BLaER1 (cell line): ENCODE data around the gene RBM23.

Experiments used
- H3K27ac ChIP-seq: shearing (Covaris generic); formaldehyde crosslinking; 2 replicates; pipeline ENCODE4 v1.8.1; 2022
- H3K27me3 ChIP-seq: shearing (Covaris generic); formaldehyde crosslinking; 2 replicates; pipeline ENCODE4 v1.8.1; 2022
- H3K36me3 ChIP-seq: shearing (Covaris generic); formaldehyde crosslinking; 2 replicates; pipeline ENCODE4 v1.8.1; 2022
- H3K4me1 ChIP-seq: shearing (Covaris generic); formaldehyde crosslinking; 2 replicates; pipeline ENCODE4 v1.8.1; 2022
- H3K4me2 ChIP-seq: shearing (Covaris generic); formaldehyde crosslinking; 2 replicates; pipeline ENCODE4 v1.8.1; 2022
- H3K4me3 ChIP-seq: shearing (Covaris generic); formaldehyde crosslinking; 2 replicates; pipeline ENCODE4 v1.8.1; 2022
- H3K9ac ChIP-seq: shearing (Covaris generic); formaldehyde crosslinking; 2 replicates; pipeline ENCODE4 v1.8.1; 2022
- H3K9me3 ChIP-seq: shearing (Covaris generic); formaldehyde crosslinking; 2 replicates; pipeline ENCODE4 v1.8.1; 2022
- H4K20me1 ChIP-seq: shearing (Covaris generic); formaldehyde crosslinking; 2 replicates; pipeline ENCODE4 v1.8.1; 2022
- Cebpa-rat ChIP-seq: shearing (Covaris generic); IDR thresholded peaks from 2 replicates; pipeline ENCODE4 v1.8.1; 2022

The RBM23 gene

DNA sequence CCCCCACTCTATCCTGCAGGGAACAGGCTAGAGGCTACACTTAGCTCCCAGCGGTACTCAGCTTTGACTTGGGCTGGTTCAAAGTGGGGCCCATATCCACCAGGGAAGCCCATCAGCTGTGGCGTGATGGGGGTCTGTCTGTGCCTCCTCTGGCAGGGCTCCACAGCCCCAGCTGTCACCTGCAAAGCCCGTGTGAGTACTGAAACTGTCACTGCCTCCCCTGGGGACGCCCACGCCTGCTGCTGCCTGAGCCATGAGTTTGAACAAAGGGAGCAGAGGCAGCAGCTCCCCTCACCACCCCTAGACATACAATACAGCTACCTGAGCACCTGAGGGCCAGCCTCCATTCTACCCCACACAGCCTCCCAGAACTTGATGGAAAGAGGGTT is 31.0 kb downstream of the RBM23 start:
- Histone ChIP-seq H3K9ac (peak overlapping the region; percentile 56; the same call in 1 of the 2 replicates), H3K4me1 (peaks cover 76% of the 10 kb centered on the region), H3K27ac (peak overlapping the region; percentile 76), H3K9me3 (no peaks in the 10 kb centered on the region), H3K4me3 (peak overlapping the region; percentile 63), H4K20me1 (no peaks in the 10 kb centered on the region), H3K4me2 (peak overlapping the region; percentile 85), H3K27me3 (no peaks in the 10 kb centered on the region), H3K36me3 (no peaks in the 10 kb centered on the region)
- TF ChIP-seq Cebpa-rat: no peak

DNA sequence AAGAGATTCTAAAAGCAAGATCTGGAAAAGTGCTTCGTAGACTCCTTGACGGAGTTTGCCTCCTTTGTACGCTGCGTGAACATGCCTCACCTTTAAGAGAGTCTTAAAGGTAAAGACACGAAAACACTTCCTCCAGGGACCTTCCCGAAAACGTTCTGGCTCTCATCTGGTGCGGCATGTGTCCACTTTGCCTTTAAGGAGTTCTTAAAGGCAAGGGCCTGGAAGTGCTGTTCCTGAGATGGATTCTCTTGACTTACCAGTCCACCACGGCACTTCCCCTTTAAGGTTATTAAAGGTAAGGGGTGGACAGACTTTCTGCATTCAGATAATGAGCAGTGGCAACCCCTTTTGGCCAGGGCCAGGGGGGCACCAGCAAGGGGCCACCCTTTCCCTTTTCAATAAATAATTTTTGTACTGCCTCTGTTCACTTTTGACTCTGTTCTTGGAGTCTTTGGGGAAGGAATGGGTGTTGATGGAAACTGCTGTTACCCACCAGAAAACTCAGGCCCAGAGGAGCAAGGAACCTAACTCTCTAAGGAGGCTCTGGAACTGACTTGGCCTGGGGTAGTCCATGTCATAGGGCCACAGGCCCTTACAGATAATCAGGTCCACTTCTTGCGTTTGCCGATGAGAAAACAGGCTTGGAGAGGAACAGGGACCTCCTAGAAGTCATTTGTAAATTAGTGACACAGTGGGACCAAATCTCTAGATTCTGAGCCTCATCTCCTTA is 31.5 kb downstream of the RBM23 start:
- peaks cover 82% of the 10 kb centered on the region for H3K4me1 ChIP-seq
- peak overlapping the region; percentile 85 for H3K4me2 ChIP-seq
- H3K9me3 ChIP-seq: no peaks in the 10 kb centered on the region
- no peaks in the 10 kb centered on the region for H4K20me1 ChIP-seq
- no peak for TF ChIP-seq Cebpa-rat
- no peaks in the 10 kb centered on the region for H3K36me3 ChIP-seq
- H3K27me3 ChIP-seq: no peaks in the 10 kb centered on the region
- H3K4me3 ChIP-seq: peak overlapping the region; percentile 63
- peak overlapping the region; percentile 76 for H3K27ac ChIP-seq
- H3K9ac ChIP-seq: peak overlapping the region; percentile 56

DNA sequence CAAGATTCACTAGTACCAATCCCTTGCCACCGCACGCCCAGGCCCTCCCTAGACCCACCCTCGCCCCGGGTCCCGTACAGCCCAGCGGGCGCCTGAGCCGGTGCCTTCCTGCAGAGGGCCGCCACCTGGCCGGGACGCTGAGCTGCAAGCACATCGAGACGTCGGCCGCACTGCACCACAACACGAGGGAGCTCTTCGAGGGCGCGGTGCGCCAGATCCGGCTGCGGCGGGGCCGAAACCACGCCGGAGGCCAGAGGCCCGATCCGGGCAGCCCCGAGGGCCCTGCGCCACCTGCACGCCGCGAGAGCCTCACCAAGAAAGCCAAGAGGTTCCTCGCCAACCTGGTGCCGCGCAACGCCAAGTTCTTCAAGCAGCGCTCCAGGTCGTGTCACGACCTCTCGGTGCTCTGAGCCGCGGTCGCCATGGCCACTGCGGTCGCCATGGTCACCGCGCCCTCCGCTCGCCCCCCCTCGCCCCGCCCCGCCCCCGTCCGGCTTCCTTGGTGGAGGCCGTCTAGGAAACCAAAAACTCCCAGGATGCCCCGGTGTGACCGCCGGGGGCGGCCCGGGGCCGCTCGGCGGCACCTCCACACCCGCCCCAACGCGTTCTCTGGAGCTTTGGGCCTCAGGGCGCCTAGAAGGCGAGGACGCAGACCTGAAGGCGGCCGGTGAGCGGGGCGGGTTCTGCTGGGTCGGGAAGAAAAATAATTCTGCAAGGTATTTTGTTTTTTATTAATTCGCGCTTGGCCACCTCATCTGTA is 32.3 kb downstream of the RBM23 start:
- Histone ChIP-seq H3K27me3 (no peaks in the 10 kb centered on the region), H3K4me2 (peak overlapping the region; percentile 85), H3K27ac (peak overlapping the region; percentile 76), H3K9me3 (no peaks in the 10 kb centered on the region), H3K4me3 (peak overlapping the region; percentile 63), H3K4me1 (peaks cover 89% of the 10 kb centered on the region), H3K36me3 (no peaks in the 10 kb centered on the region), H4K20me1 (no peaks in the 10 kb centered on the region), H3K9ac (peak overlapping the region; percentile 56)
- no peak for TF ChIP-seq Cebpa-rat

DNA sequence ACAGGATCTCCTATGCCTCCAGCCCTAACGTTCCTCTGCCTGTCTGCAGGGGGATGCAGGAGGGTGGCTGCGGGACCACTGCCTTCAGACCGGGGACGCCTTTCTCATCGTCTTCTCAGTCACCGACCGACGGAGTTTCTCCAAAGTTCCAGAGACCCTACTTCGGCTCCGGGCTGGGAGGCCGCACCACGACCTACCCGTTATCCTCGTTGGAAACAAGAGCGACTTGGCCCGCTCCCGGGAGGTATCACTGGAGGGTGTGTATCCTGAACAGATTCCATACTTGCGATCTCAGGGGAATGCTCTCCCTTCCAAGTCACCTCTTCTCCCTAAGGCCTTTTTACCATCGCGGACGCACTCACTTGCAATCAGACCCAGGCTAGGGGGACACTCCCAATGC is 33.0 kb downstream of the RBM23 start:
- peak overlapping the region; percentile 85 for H3K4me2 ChIP-seq
- no peak for TF ChIP-seq Cebpa-rat

DNA sequence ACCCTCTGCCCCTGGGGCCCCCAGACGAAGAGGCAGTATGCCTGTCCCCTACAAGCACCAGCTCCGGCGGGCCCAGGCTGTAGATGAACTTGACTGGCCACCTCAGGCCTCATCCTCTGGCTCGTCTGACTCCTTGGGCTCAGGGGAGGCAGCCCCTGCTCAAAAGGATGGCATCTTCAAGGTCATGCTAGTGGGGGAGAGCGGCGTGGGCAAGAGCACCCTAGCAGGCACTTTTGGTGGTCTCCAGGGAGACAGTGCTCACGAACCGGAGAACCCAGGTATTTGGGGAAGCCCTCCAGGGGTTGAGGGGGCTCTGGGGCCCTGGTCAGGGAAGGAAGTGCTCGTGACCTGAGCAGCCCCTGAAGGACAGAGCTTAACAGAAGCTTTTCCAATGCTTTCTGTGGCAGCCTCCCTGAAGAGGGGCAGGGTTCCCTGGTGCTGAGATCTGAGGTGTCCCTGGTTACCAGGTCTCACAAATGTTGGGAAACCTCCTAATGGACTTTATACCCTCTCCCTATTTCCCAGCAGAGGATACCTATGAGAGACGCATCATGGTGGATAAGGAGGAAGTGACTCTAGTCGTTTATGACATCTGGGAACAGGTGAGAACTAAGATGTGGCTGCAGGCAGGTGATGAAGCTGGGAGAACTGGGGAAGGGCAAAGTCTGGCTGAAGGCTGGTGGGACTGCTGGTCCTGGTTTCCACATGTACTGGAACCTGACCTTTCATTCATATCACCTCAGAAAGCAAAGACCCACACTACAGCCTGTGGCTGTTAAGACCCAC is 34.0 kb downstream of the RBM23 start:
- peaks cover 8% of the 10 kb centered on the region; the same call in 1 of the 2 replicates for H3K36me3 ChIP-seq
- H3K4me2 ChIP-seq: peak overlapping the region; percentile 85
- no peak for TF ChIP-seq Cebpa-rat
- H3K27ac ChIP-seq: peak overlapping the region; percentile 43; the same call in 1 of the 2 replicates
- H3K9ac ChIP-seq: no peak overlapping the region
- H3K4me1 ChIP-seq: peaks cover 82% of the 10 kb centered on the region
- no peaks in the 10 kb centered on the region for H3K27me3 ChIP-seq
- H3K9me3 ChIP-seq: no peaks in the 10 kb centered on the region
- no peak overlapping the region for H3K4me3 ChIP-seq
- H4K20me1 ChIP-seq: no peaks in the 10 kb centered on the region

More for the DNA sequence above, 33.0 kb downstream of the RBM23 start:
- Histone ChIP-seq H3K4me3 (peak overlapping the region; percentile 63), H3K4me1 (peaks cover 89% of the 10 kb centered on the region), H4K20me1 (no peaks in the 10 kb centered on the region), H3K9ac (no peak overlapping the region), H3K27me3 (no peaks in the 10 kb centered on the region), H3K9me3 (no peaks in the 10 kb centered on the region), H3K36me3 (no peaks in the 10 kb centered on the region), H3K27ac (no peak overlapping the region)

DNA sequence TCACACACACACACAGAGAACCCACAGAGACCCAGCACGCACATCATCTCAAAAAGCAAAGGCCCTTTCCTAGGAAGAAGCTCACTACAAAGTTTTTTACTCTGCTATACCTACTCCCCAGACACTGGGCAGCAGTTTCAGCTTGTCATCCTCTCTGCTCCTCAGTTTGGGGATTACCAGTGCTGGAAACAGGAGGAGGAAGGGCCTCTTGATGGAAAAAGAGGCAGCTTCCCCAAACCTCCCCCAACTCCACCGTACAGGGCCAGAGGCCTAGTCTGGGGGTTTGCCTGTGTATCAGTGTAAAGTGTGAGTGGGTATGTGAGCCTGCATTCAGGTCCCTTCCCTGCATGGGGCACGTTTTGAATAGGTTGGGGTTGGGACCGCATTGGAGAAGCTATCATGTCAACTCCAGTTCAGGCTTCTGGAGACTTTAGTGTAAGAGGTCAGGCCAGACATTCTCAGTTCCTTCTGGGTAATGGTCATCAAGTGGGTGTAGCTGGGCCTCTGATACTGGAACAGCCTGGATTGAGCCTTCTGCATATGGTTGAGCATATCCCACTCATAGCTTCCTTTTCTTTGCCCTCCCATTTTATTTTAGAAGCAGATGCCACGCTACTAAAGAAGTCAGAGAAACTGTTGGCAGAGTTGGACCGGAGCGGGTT is 34.7 kb downstream of the RBM23 start:
- H3K9ac ChIP-seq: 0 out of 2 replicates have a peak overlapping the region, but pooled peaks have one; percentile 24
- no peak overlapping the region for H3K27ac ChIP-seq
- H3K9me3 ChIP-seq: no peaks in the 10 kb centered on the region
- H4K20me1 ChIP-seq: no peaks in the 10 kb centered on the region
- H3K4me2 ChIP-seq: peak overlapping the region; percentile 85
- H3K4me3 ChIP-seq: no peak overlapping the region
- H3K36me3 ChIP-seq: peaks cover 14% of the 10 kb centered on the region
- H3K4me1 ChIP-seq: peaks cover 75% of the 10 kb centered on the region
- no peaks in the 10 kb centered on the region for H3K27me3 ChIP-seq
- no peak for TF ChIP-seq Cebpa-rat

DNA sequence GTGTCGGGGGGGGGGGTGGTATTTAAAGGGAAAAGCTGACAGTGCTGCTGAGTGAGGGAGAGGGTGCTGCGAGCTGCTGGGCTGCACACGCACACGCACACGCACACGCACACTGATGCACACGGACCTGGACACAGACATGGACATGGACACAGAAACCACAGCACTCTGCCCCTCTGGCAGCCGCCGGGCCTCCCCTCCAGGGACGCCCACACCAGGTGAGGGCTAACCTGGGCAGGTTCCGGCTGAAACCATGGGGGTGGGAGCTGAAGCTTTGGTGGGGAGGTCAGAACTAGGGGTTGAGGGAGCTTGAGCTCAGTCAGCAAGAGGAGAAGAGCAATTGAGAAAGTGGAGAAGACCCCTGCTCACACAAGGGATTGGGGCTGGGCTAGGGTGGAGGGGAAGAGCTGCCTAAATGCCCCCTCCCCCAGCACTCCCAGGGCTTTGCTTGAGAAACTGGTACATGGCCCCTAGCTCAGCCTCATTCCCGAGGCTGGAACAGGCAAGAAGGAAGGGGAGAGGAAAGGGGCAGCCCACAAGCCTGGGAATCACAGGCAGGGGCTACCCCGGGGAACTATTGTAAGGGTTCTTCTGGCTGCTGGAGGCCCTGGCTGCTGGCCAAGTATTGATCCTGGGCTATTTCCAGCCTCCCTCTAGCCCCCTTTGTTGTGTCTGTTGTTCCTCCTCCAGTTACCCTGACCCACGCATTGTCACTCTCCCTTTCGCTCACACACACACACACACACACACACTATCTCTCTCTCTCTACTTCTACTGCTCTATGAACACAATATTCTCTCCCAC is 35.6 kb downstream of the RBM23 start, which contains the start of gene REM2:
Gene REM2, plus strand, starts transcription at position 50 of the 804 bp plus-strand sequence. Its CDS starts 66 bp downstream, at position 116.
- no peak for TF ChIP-seq Cebpa-rat
- H3K9me3 ChIP-seq: no peaks in the 10 kb centered on the region
- H3K4me1 ChIP-seq: peaks cover 67% of the 10 kb centered on the region
- H3K27ac ChIP-seq: no peak within 1 kb of the TSS
- H3K27me3 ChIP-seq: no peaks in the 10 kb centered on the region
- H3K9ac ChIP-seq: peak within 1 kb of the TSS; percentile 24; the same call in 1 of the 2 replicates
- H3K4me3 ChIP-seq: no peak within 1 kb of the TSS
- H3K36me3 ChIP-seq: peaks cover 22% of the 10 kb centered on the region
- H3K4me2 ChIP-seq: peak within 1 kb of the TSS; percentile 85
- H4K20me1 ChIP-seq: no peaks in the 10 kb centered on the region

DNA sequence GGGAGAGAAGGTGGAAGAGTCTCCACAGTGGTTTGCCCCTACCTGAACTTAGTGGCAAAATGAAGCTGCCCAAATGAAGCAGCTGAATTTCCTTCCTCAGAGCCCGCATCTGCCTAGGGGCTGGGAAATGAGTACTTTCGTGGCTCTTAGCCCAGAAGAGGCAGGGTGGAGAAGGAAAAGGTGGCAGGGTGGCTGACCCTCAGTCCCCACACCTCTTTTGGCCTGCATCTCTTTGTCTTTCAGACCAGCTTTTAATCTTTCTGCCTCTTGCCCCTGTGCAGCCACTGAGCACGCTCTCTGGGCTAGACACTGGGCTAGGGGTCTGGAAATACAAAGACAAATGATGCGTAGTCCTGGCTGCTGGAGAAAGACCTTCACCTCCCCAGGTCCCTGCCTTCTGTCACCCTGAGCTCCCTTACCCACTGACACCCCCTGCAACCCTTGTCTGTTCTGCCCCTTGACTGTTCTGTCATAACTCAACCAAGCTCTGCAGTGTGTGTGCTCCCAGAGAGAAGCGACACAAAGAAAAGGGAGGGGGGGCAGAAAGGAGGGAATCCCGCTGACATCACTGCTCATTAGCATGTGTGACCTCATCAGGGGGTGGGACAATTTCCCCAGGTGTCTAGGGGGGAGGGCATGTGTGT is 36.3 kb downstream of the RBM23 start:
- Histone ChIP-seq H3K36me3 (peaks cover 29% of the 10 kb centered on the region), H3K9me3 (no peaks in the 10 kb centered on the region), H4K20me1 (no peaks in the 10 kb centered on the region), H3K4me1 (peaks cover 60% of the 10 kb centered on the region), H3K4me2 (peak overlapping the region; percentile 48), H3K27me3 (no peaks in the 10 kb centered on the region), H3K9ac (no peak overlapping the region), H3K4me3 (no peak overlapping the region), H3K27ac (no peak overlapping the region)
- no peak for TF ChIP-seq Cebpa-rat
